ENCODE measurements around the gene AXL. TPM values are rescaled to one million over a fixed set of nuclear protein-coding genes. Genes with fewer than 3 reads are reported as not detected.

The AXL gene
- total RNA-seq, 1 donor from 2014 or later: 6.4 TPM

DNA sequence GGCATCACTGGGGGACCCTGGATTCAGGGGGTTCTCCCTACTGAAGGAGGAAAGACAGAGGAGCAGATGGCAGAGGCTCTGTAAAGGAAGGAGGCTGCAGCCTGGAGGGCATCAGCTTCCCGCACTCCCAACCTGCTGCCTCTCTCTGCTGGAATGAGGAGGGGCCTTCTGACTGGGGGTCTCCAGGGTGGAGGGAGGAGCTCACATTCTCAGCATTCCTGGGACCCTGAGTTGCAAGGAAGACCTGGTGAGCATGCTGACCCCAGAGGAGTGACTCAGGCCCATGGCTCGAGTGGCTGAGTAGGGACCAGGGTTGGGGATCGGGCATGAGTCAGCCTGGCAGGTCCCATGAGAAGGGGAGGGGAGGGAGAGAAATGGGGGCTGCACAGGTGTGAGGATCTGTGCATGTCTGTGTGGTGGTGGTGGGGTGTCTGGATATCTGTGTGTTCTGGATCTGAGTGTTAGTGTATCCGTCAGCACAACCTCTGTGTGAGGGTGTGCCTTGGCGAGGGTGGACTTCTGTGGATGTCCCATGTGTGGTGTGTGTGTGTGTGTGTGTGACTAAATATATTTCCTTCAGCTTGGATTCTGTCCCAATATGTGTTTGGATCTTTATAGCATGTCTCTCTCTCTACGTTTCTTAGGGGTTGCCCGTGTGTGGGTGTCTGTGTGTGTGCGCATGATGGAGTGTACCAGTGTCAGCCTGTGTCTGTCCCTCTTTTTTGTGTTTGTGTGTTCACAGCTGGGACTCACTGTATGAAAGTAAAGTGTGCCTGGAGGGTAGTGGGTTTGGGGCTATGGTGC, 4.6 kb downstream of the AXL start:
- no peaks in the 10 kb centered on the region for H3K9me3 Mint-ChIP-seq
- peaks cover 62% of the 10 kb centered on the region for H3K4me1 Mint-ChIP-seq
- H3K4me3 Mint-ChIP-seq: peak overlapping the region; percentile 7
- TF ChIP-seq, protein P1, sequence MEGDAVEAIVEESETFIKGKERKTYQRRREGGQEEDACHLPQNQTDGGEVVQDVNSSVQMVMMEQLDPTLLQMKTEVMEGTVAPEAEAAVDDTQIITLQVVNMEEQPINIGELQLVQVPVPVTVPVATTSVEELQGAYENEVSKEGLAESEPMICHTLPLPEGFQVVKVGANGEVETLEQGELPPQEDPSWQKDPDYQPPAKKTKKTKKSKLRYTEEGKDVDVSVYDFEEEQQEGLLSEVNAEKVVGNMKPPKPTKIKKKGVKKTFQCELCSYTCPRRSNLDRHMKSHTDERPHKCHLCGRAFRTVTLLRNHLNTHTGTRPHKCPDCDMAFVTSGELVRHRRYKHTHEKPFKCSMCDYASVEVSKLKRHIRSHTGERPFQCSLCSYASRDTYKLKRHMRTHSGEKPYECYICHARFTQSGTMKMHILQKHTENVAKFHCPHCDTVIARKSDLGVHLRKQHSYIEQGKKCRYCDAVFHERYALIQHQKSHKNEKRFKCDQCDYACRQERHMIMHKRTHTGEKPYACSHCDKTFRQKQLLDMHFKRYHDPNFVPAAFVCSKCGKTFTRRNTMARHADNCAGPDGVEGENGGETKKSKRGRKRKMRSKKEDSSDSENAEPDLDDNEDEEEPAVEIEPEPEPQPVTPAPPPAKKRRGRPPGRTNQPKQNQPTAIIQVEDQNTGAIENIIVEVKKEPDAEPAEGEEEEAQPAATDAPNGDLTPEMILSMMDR (conservative IDR thresholded peaks at IDR 0.05): no peak
- peaks cover 48% of the 10 kb centered on the region for H3K27me3 Mint-ChIP-seq (ENCODE audit: low read depth)
- H3K27ac Mint-ChIP-seq (ENCODE audit: unreplicated experiment): peak overlapping the region; percentile 51
- H3K36me3 Mint-ChIP-seq (ENCODE audit: low read depth): no peaks in the 10 kb centered on the region
- DNase-seq (ENCODE audit: low read depth, low spot score): no peak

DNA sequence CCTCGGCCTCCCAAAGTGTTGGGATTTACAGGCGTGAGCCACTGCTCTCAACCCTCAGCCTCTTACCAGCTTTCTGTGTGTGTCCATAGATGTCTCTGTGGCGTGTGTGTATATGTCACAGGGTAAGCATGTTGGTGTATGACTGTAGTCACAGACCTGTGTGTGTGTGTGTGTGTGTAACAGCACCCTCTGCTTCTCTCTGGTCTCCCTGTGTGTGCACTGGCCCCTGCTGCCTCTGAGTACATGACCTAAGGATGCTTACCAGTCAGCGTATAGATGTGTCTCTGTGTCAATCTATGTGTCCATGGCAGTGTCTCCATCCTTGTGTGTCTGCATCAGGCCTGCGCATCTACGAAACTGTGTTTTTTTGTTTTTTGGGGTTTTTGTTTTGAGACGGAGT, 5.6 kb downstream of the AXL start:
- Mint-ChIP-seq H3K4me1 (peaks cover 55% of the 10 kb centered on the region), H3K9me3 (no peaks in the 10 kb centered on the region), H3K27ac (ENCODE audit: unreplicated experiment) (no peak overlapping the region), H3K4me3 (peak overlapping the region; percentile 26), H3K36me3 (ENCODE audit: low read depth) (no peaks in the 10 kb centered on the region), H3K27me3 (ENCODE audit: low read depth) (peaks cover 40% of the 10 kb centered on the region)
- TF ChIP-seq, protein P1 (conservative IDR thresholded peaks at IDR 0.05): no peak
- DNase-seq (ENCODE audit: low read depth, low spot score): no peak

DNA sequence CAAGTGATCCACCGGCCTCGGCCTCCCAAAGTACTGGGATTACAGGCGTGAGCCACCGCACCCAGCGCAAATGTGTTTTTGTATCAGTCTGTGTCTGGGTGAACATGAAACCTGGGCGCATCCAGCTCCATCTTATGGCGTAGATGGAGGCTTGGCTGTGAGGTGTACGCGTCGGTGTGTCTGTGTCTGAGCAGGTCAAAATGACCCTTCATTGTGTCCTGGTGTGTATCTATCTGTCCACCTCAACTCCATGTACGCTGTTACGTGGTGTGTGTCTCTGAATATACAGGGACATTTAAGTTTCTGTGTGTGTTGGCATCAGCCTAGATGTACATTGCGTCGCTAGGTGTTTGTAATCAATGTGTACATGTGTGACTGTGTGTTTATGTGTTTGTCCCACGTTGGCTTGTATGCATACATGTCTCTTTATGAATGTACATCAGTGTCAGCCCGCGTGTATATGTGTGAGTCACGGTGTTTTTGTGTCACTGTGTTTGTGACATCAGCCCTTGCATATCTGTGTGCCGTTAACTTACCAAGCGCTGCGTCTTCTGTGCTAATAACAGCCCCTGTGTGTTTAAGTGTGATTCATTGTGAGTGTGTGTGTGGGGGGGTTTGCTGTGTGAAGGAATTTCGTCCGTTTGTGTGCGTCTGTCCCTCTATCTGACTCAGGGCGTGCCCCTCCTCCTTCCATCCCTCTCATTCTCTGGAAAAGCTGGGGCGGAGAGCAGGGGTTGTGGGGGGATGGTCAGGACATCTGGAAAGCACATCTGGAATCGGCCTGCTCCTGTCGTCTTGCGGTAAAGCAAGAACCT, 6.4 kb downstream of the AXL start:
- Mint-ChIP-seq H3K36me3 (ENCODE audit: low read depth) (no peaks in the 10 kb centered on the region), H3K27ac (ENCODE audit: unreplicated experiment) (peak overlapping the region; percentile 13), H3K4me3 (peak overlapping the region; percentile 75), H3K9me3 (no peaks in the 10 kb centered on the region), H3K4me1 (peaks cover 49% of the 10 kb centered on the region), H3K27me3 (ENCODE audit: low read depth) (peaks cover 33% of the 10 kb centered on the region)
- TF ChIP-seq, protein P1 (conservative IDR thresholded peaks at IDR 0.05): no peak
- DNase-seq (ENCODE audit: low read depth, low spot score): no peak

DNA sequence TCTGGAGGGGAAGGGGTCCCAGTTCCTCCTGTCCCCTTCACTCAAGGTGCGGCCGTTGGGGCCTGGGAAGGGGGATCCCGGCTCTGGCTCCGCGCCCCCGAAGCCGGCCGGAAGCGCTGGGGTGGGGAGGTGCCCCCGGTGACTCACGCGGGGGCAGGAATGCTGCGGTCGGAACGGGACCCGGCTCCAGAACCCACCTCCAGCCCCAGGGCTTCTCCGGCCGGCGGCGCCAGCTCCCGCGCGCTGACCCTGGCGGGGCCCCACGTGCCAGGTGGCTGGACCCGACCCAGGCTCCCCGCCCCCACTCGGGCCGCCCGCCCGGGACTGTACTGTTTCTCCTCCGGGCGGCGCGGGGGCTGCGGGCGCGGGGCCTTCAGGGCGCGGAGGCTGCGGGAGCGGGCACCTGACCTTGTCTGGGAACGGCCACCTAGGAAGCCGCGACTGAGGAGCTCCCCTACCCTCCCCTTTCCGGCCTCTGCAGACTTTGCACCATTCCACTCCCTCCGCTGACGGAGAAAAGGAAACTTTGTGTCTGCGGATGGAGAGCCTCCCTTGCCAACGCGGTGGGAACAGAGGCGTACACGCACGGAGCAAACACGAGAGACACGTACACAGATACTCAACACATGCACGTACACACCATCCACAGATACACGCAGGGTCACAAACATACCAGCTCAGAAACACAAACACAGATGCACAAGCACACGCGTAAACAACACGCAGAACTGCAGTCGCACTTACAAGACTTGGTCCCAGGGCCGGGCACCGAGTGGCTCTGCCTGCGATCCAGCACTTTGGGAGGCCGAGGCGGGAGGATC, 7.2 kb downstream of the AXL start:
- Mint-ChIP-seq H3K9me3 (no peaks in the 10 kb centered on the region), H3K4me3 (peak overlapping the region; percentile 86)

More for the DNA sequence above, 7.2 kb downstream of the AXL start:
- H3K27ac Mint-ChIP-seq (ENCODE audit: unreplicated experiment): peak overlapping the region; percentile 58
- H3K27me3 Mint-ChIP-seq (ENCODE audit: low read depth): peaks cover 25% of the 10 kb centered on the region
- DNase-seq (ENCODE audit: low read depth, low spot score): peak; percentile 31
- H3K4me1 Mint-ChIP-seq: peaks cover 44% of the 10 kb centered on the region
- no peaks in the 10 kb centered on the region for H3K36me3 Mint-ChIP-seq (ENCODE audit: low read depth)
- TF ChIP-seq, protein P1 (conservative IDR thresholded peaks at IDR 0.05): peak; percentile 44

All from neural crest cell (in vitro differentiated cells).